Measurements from ENCODE around the gene TSSK1B. TPM values are rescaled to one million over a fixed set of nuclear protein-coding genes. Genes with fewer than 3 reads are reported as not detected.

TSSK1B gene
- total and polyA plus RNA-seq, 2 of the 8 experiments (the other 6 are each of a cell fraction or from before 2014, with no cell fraction given) = 0.05 TPM; not detected in 1

- TF ChIP-seq, protein P1, sequence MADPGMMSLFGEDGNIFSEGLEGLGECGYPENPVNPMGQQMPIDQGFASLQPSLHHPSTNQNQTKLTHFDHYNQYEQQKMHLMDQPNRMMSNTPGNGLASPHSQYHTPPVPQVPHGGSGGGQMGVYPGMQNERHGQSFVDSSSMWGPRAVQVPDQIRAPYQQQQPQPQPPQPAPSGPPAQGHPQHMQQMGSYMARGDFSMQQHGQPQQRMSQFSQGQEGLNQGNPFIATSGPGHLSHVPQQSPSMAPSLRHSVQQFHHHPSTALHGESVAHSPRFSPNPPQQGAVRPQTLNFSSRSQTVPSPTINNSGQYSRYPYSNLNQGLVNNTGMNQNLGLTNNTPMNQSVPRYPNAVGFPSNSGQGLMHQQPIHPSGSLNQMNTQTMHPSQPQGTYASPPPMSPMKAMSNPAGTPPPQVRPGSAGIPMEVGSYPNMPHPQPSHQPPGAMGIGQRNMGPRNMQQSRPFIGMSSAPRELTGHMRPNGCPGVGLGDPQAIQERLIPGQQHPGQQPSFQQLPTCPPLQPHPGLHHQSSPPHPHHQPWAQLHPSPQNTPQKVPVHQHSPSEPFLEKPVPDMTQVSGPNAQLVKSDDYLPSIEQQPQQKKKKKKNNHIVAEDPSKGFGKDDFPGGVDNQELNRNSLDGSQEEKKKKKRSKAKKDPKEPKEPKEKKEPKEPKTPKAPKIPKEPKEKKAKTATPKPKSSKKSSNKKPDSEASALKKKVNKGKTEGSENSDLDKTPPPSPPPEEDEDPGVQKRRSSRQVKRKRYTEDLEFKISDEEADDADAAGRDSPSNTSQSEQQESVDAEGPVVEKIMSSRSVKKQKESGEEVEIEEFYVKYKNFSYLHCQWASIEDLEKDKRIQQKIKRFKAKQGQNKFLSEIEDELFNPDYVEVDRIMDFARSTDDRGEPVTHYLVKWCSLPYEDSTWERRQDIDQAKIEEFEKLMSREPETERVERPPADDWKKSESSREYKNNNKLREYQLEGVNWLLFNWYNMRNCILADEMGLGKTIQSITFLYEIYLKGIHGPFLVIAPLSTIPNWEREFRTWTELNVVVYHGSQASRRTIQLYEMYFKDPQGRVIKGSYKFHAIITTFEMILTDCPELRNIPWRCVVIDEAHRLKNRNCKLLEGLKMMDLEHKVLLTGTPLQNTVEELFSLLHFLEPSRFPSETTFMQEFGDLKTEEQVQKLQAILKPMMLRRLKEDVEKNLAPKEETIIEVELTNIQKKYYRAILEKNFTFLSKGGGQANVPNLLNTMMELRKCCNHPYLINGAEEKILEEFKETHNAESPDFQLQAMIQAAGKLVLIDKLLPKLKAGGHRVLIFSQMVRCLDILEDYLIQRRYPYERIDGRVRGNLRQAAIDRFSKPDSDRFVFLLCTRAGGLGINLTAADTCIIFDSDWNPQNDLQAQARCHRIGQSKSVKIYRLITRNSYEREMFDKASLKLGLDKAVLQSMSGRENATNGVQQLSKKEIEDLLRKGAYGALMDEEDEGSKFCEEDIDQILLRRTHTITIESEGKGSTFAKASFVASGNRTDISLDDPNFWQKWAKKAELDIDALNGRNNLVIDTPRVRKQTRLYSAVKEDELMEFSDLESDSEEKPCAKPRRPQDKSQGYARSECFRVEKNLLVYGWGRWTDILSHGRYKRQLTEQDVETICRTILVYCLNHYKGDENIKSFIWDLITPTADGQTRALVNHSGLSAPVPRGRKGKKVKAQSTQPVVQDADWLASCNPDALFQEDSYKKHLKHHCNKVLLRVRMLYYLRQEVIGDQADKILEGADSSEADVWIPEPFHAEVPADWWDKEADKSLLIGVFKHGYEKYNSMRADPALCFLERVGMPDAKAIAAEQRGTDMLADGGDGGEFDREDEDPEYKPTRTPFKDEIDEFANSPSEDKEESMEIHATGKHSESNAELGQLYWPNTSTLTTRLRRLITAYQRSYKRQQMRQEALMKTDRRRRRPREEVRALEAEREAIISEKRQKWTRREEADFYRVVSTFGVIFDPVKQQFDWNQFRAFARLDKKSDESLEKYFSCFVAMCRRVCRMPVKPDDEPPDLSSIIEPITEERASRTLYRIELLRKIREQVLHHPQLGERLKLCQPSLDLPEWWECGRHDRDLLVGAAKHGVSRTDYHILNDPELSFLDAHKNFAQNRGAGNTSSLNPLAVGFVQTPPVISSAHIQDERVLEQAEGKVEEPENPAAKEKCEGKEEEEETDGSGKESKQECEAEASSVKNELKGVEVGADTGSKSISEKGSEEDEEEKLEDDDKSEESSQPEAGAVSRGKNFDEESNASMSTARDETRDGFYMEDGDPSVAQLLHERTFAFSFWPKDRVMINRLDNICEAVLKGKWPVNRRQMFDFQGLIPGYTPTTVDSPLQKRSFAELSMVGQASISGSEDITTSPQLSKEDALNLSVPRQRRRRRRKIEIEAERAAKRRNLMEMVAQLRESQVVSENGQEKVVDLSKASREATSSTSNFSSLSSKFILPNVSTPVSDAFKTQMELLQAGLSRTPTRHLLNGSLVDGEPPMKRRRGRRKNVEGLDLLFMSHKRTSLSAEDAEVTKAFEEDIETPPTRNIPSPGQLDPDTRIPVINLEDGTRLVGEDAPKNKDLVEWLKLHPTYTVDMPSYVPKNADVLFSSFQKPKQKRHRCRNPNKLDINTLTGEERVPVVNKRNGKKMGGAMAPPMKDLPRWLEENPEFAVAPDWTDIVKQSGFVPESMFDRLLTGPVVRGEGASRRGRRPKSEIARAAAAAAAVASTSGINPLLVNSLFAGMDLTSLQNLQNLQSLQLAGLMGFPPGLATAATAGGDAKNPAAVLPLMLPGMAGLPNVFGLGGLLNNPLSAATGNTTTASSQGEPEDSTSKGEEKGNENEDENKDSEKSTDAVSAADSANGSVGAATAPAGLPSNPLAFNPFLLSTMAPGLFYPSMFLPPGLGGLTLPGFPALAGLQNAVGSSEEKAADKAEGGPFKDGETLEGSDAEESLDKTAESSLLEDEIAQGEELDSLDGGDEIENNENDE (IDR thresholded peaks at IDR 0.05; ENCODE audit: insufficient replicate concordance, low read length) = no peak
- TF ChIP-seq JUN (IDR thresholded peaks at IDR 0.05; ENCODE audit: low read depth, low read length) (no peak), CEBPB (IDR thresholded peaks at IDR 0.05; ENCODE audit: low read depth, low read length) (no peak)
Observed at GRCh38 chr5:113387844-113388243, 46.9 kb downstream of the TSSK1B start (continued).
